ENCODE results near the gene FBXL7. TPM values are rescaled to one million over a fixed set of nuclear protein-coding genes. Genes with fewer than 3 reads are reported as not detected.

The FBXL7 gene
- total RNA-seq, 2 experiments from 2014 or later: not detected

GRCh38 chr5:15927710-15928380 is 427.9 kb downstream of the FBXL7 start:
- Histone ChIP-seq H3K27ac (ENCODE audit: low read depth, low read length, poor library complexity, severe bottlenecking) (no peak overlapping the region), H3K79me2 (ENCODE audit: insufficient read depth, low read depth, low read length) (no peaks in the 10 kb centered on the region), H3K4me3 (ENCODE audit: low read depth, low read length, poor library complexity, severe bottlenecking) (no peak overlapping the region), H3K4me2 (ENCODE audit: low read length) (no peak overlapping the region), H3K4me1 (ENCODE audit: insufficient read depth, low read length, poor library complexity, severe bottlenecking) (no peaks in the 10 kb centered on the region), H3K36me3 (ENCODE audit: insufficient read depth, low read length) (no peaks in the 10 kb centered on the region), H3K9me3 (ENCODE audit: low read length) (no peaks in the 10 kb centered on the region), H4K20me1 (ENCODE audit: insufficient read depth, low read length) (no peaks in the 10 kb centered on the region), H2AFZ (ENCODE audit: low read length) (no peak overlapping the region), H3K9me2 (ENCODE audit: insufficient read depth, low read length) (no peaks in the 10 kb centered on the region)
- no peak for TF ChIP-seq CTCF (conservative IDR thresholded peaks at IDR 0.05; ENCODE audit: low read length)
- TF ChIP-seq EZH2phosphoT487 (IDR thresholded peaks at IDR 0.05; ENCODE audit: borderline replicate concordance, low read depth, low read length): no peak
- ChIA-PET POLR2A (no interaction called here), CTCF (ENCODE audit: unreplicated experiment) (no interaction called here)
- intact Hi-C loops (cut with micrococcal nuclease; ENCODE audit: unreplicated experiment): no loop called here
- DNase-seq (ENCODE audit: low spot score): no peak
- BruUV-seq (replicated peaks): no TSS peak

GRCh38 chr5:15929611-15930263 is 429.8 kb downstream of the FBXL7 start:
- Histone ChIP-seq H3K4me3 (ENCODE audit: low read depth, low read length, poor library complexity, severe bottlenecking) (no peak overlapping the region), H3K79me2 (ENCODE audit: insufficient read depth, low read depth, low read length) (no peaks in the 10 kb centered on the region), H2AFZ (ENCODE audit: low read length) (no peak overlapping the region), H4K20me1 (ENCODE audit: insufficient read depth, low read length) (no peaks in the 10 kb centered on the region), H3K4me1 (ENCODE audit: insufficient read depth, low read length, poor library complexity, severe bottlenecking) (no peaks in the 10 kb centered on the region), H3K9me2 (ENCODE audit: insufficient read depth, low read length) (no peaks in the 10 kb centered on the region), H3K27ac (ENCODE audit: low read depth, low read length, poor library complexity, severe bottlenecking) (no peak overlapping the region), H3K9me3 (ENCODE audit: low read length) (no peaks in the 10 kb centered on the region), H3K4me2 (ENCODE audit: low read length) (no peak overlapping the region), H3K36me3 (ENCODE audit: insufficient read depth, low read length) (no peaks in the 10 kb centered on the region)
- TF ChIP-seq CTCF (conservative IDR thresholded peaks at IDR 0.05; ENCODE audit: low read length): no peak
- no peak for TF ChIP-seq EZH2phosphoT487 (IDR thresholded peaks at IDR 0.05; ENCODE audit: borderline replicate concordance, low read depth, low read length)
- DNase-seq (ENCODE audit: low spot score): no peak
- ChIA-PET POLR2A (interaction anchor here (0.7 kb wide), 1 partner anchor 1547 kb away, joined by 5 read pairs; no protein-coding TSS in a partner anchor), CTCF (ENCODE audit: unreplicated experiment) (no interaction called here)
- no TSS peak for BruUV-seq (replicated peaks)
- intact Hi-C loops (cut with micrococcal nuclease; ENCODE audit: unreplicated experiment): no loop called here

GRCh38 chr5:15932066-15932465 is 432.1 kb downstream of the FBXL7 start:
- POLR2A ChIA-PET: no interaction called here
- H3K79me2 ChIP-seq (ENCODE audit: insufficient read depth, low read depth, low read length): no peaks in the 10 kb centered on the region
- intact Hi-C loops (cut with micrococcal nuclease; ENCODE audit: unreplicated experiment): no loop called here
- TF ChIP-seq CTCF (conservative IDR thresholded peaks at IDR 0.05; ENCODE audit: low read length) (no peak), EZH2phosphoT487 (IDR thresholded peaks at IDR 0.05; ENCODE audit: borderline replicate concordance, low read depth, low read length) (no peak)
- H3K4me1 ChIP-seq (ENCODE audit: insufficient read depth, low read length, poor library complexity, severe bottlenecking): no peaks in the 10 kb centered on the region
- no peaks in the 10 kb centered on the region for H3K9me3 ChIP-seq (ENCODE audit: low read length)
- CTCF ChIA-PET (ENCODE audit: unreplicated experiment): no interaction called here
- no peak for DNase-seq (ENCODE audit: low spot score)
- H3K9me2 ChIP-seq (ENCODE audit: insufficient read depth, low read length): no peaks in the 10 kb centered on the region
- H4K20me1 ChIP-seq (ENCODE audit: insufficient read depth, low read length): no peaks in the 10 kb centered on the region
- H3K36me3 ChIP-seq (ENCODE audit: insufficient read depth, low read length): no peaks in the 10 kb centered on the region
- H3K27ac ChIP-seq (ENCODE audit: low read depth, low read length, poor library complexity, severe bottlenecking): no peak overlapping the region
- H3K4me3 ChIP-seq (ENCODE audit: low read depth, low read length, poor library complexity, severe bottlenecking): no peak overlapping the region
- BruUV-seq (replicated peaks): no TSS peak
- H2AFZ ChIP-seq (ENCODE audit: low read length): no peak overlapping the region
- H3K4me2 ChIP-seq (ENCODE audit: low read length): no peak overlapping the region
